Cerebellar cortex (tissue), 1 donor: ENCODE data around the gene TEX14.

Experiments used
- DNase-seq: peaks from one replicate; pipeline ENCODE4 v3.0.0-alpha.2; 2015; ENCODE audit warnings: low spot score

TEX14 gene

GRCh38 chr17:58641887-58642311, 49.9 kb downstream of the TEX14 start:
- no peak for DNase-seq

- no peak for DNase-seq
These were observed 51.6 kb downstream of the TEX14 start for GRCh38 chr17:58640202-58640601.

- DNase-seq, result no peak
These were observed 52.2 kb downstream of the TEX14 start for GRCh38 chr17:58639681-58640080.

GRCh38 chr17:58637011-58637570, 54.8 kb downstream of the TEX14 start:
- DNase-seq, result no peak

- DNase-seq, result peak; percentile 12
These were observed 59.2 kb downstream of the TEX14 start for GRCh38 chr17:58632324-58633314.

GRCh38 chr17:58631523-58632323, 60.1 kb downstream of the TEX14 start:
- peak; percentile 98 for DNase-seq

- DNase-seq, result peak; percentile 93
These were observed 60.8 kb downstream of the TEX14 start for GRCh38 chr17:58630883-58631522.

- no peak for DNase-seq
These were observed 64.9 kb downstream of the TEX14 start for GRCh38 chr17:58626905-58627304.

- DNase-seq, result no peak
These were observed 67.1 kb downstream of the TEX14 start for GRCh38 chr17:58624751-58625150.

GRCh38 chr17:58621174-58621573, 70.7 kb downstream of the TEX14 start:
- no peak for DNase-seq

- DNase-seq, result no peak
These were observed 73.5 kb downstream of the TEX14 start for GRCh38 chr17:58618336-58618735.

GRCh38 chr17:58617563-58617962, 74.3 kb downstream of the TEX14 start:
- no peak for DNase-seq

- no peak for DNase-seq
These were observed 75.8 kb downstream of the TEX14 start for GRCh38 chr17:58615768-58616659.

GRCh38 chr17:58614859-58615459, 76.9 kb downstream of the TEX14 start:
- no peak for DNase-seq

- DNase-seq, result no peak
These were observed 80.5 kb downstream of the TEX14 start for GRCh38 chr17:58611331-58611730.

GRCh38 chr17:58606934-58607333, 84.9 kb downstream of the TEX14 start:
- no peak for DNase-seq

- no peak for DNase-seq
These were observed 85.9 kb downstream of the TEX14 start for GRCh38 chr17:58605986-58606385.

- DNase-seq, result no peak
These were observed 86.4 kb downstream of the TEX14 start for GRCh38 chr17:58605470-58605869.

GRCh38 chr17:58601976-58602375, 89.9 kb downstream of the TEX14 start:
- DNase-seq, result no peak

GRCh38 chr17:58597371-58597770, 94.5 kb downstream of the TEX14 start:
- DNase-seq, result no peak
